ENCODE results near the gene ZBTB38.

The ZBTB38 gene

DNA sequence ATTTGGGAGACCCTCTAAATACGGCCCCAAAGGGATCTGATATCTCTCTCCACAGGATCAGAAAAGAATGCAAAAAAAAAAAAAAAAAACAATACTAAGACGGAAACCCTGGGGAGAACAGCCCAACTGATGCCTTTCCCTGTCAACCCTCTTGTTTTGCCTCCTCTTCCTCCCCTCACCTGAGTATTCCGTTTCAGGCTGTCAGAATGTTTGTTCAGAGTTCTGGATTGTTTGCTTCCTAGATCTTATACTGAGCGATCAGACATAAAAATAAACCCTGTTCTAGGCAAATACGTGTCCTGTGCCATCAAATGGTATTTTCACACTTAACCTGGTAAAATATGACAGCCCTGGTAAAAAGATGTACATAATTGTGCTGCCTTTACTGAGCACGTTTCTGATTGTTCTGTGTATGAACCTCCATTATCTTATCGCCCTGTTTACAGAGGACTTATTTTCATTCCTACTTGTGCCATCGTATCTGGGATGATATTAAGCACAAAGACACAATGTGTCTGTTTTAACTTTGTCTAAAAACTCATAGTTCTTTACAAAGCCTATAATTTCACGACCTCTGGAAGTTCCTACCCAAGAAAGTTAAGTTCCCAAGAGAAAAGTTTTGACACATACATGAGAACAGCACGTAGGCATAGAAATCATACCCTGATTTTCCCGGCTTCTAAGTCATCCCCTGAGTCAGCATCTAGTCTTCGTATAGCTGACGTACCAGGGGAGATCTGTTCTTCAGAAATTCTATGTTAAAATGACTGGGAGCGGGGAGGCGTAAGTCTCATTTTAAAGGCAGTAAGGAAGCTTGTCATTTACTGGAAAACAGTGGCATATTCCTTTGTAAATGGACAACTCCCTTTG, 856 bp downstream of the ZBTB38 start:
- no peak overlapping the region for H3K9ac ChIP-seq (ENCODE audit: insufficient read length, low read depth)
- peaks cover 11% of the 10 kb centered on the region for H3K4me1 ChIP-seq (ENCODE audit: insufficient read depth, insufficient read length)

DNA sequence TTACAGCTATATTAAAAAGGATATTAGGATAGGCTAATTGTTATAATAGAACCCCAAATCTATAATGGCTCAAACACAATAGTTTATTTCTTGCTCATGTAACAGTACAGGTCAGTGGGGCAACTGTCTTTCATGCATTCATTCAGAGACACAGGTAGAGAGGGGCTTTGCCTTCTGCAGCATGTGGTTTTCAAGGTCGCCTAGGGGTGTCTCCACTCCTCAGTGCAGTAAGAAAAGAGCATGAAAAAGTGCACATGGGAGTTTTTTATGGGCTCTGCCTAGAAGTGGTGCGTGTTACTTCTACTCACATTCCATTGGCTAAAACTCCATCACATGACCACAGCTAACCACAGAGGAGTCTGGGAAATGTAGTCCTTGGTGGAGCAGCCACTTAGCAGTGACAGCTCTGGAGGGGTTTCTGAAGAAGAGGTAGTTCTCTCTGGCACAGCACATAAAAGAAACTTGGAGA, 1.8 kb downstream of the ZBTB38 start:
- Histone ChIP-seq H3K9ac (ENCODE audit: insufficient read length, low read depth) (no peak overlapping the region), H3K4me1 (ENCODE audit: insufficient read depth, insufficient read length) (peaks cover 11% of the 10 kb centered on the region)

More for the DNA sequence above, 856 bp downstream of the ZBTB38 start:
- DNase-seq (ENCODE audit: low read depth, low spot score): no peak
- peak overlapping the region; percentile 16 for H3K4me3 ChIP-seq (ENCODE audit: insufficient read length, low read depth)
- H3K36me3 ChIP-seq (ENCODE audit: insufficient read depth, insufficient read length, low read length): peaks cover 17% of the 10 kb centered on the region
- H3K9me3 ChIP-seq (ENCODE audit: insufficient read depth, low read length): peaks cover 13% of the 10 kb centered on the region
- TF ChIP-seq YY1 (IDR thresholded peaks at IDR 0.05; ENCODE audit: insufficient read depth, insufficient read length): no peak
- TF ChIP-seq SUZ12 (IDR thresholded peaks at IDR 0.05; ENCODE audit: extremely low read depth, insufficient read depth, insufficient read length): no peak
- no peak for TF ChIP-seq ZNF274 (IDR thresholded peaks at IDR 0.05; ENCODE audit: low read depth, low read length)
- no peaks in the 10 kb centered on the region for H3K27me3 ChIP-seq (ENCODE audit: insufficient read depth, insufficient read length)

DNA sequence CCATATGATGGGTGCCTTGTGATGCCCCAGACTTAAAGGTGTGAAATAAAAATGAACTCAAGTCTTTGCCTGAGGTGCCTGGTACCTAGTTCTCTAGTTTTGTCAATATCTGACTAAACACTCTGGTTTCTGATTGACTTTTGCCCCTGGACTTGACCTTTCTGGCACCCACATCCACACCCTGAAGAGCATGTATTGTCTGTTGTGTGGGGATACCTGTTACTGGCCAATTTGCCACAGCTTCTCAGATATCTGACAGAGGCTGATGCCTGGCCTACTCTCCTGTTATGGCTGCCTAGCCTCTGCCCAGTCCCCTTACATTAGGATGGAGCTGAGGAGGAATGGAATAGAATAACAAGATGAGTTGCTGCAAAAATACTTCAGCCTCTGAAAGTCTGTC, 3.6 kb downstream of the ZBTB38 start:
- Histone ChIP-seq H3K9ac (ENCODE audit: insufficient read length, low read depth) (no peak overlapping the region), H3K9me3 (ENCODE audit: insufficient read depth, low read length) (peaks cover 14% of the 10 kb centered on the region; the same call in 1 of the 2 replicates), H3K4me1 (ENCODE audit: insufficient read depth, insufficient read length) (peaks cover 19% of the 10 kb centered on the region), H3K36me3 (ENCODE audit: insufficient read depth, insufficient read length, low read length) (peaks cover 27% of the 10 kb centered on the region), H3K27me3 (ENCODE audit: insufficient read depth, insufficient read length) (no peaks in the 10 kb centered on the region), H3K4me3 (ENCODE audit: insufficient read length, low read depth) (no peak overlapping the region)
- TF ChIP-seq SUZ12 (IDR thresholded peaks at IDR 0.05; ENCODE audit: extremely low read depth, insufficient read depth, insufficient read length) (no peak), YY1 (IDR thresholded peaks at IDR 0.05; ENCODE audit: insufficient read depth, insufficient read length) (no peak), ZNF274 (IDR thresholded peaks at IDR 0.05; ENCODE audit: low read depth, low read length) (no peak)
- no peak for DNase-seq (ENCODE audit: low read depth, low spot score)

More for the DNA sequence above, 1.8 kb downstream of the ZBTB38 start:
- H3K36me3 ChIP-seq (ENCODE audit: insufficient read depth, insufficient read length, low read length): peaks cover 17% of the 10 kb centered on the region
- no peaks in the 10 kb centered on the region for H3K27me3 ChIP-seq (ENCODE audit: insufficient read depth, insufficient read length)
- DNase-seq (ENCODE audit: low read depth, low spot score): peak; percentile 63
- no peak for TF ChIP-seq YY1 (IDR thresholded peaks at IDR 0.05; ENCODE audit: insufficient read depth, insufficient read length)
- TF ChIP-seq ZNF274 (IDR thresholded peaks at IDR 0.05; ENCODE audit: low read depth, low read length): no peak
- TF ChIP-seq SUZ12 (IDR thresholded peaks at IDR 0.05; ENCODE audit: extremely low read depth, insufficient read depth, insufficient read length): no peak
- H3K9me3 ChIP-seq (ENCODE audit: insufficient read depth, low read length): peaks cover 9% of the 10 kb centered on the region; the same call in 1 of the 2 replicates
- no peak overlapping the region for H3K4me3 ChIP-seq (ENCODE audit: insufficient read length, low read depth)

DNA sequence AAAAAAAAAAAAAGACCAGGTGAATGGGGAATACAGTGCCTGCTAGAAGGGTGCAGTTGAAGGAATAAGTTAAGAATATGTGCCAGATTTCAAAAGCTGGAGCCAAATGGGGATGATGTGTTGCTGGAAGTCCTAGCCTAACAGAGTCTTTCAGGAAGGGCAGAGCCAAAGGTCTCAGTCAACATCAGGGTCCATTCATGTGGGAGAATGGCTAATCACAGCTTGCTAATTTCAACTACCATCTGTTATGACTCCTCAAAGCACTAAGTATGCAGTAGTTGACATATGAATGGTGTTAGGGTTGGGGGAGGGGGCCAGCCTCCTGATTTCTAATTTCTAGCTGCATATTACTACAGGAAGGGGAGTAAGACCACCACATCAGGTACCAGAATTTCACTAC, 4.4 kb downstream of the ZBTB38 start:
- Histone ChIP-seq H3K9me3 (ENCODE audit: insufficient read depth, low read length) (peaks cover 16% of the 10 kb centered on the region; the same call in 1 of the 2 replicates), H3K27me3 (ENCODE audit: insufficient read depth, insufficient read length) (no peaks in the 10 kb centered on the region), H3K9ac (ENCODE audit: insufficient read length, low read depth) (no peak overlapping the region), H3K36me3 (ENCODE audit: insufficient read depth, insufficient read length, low read length) (peaks cover 31% of the 10 kb centered on the region), H3K4me3 (ENCODE audit: insufficient read length, low read depth) (no peak overlapping the region), H3K4me1 (ENCODE audit: insufficient read depth, insufficient read length) (peaks cover 16% of the 10 kb centered on the region)
- no peak for TF ChIP-seq YY1 (IDR thresholded peaks at IDR 0.05; ENCODE audit: insufficient read depth, insufficient read length)
- TF ChIP-seq SUZ12 (IDR thresholded peaks at IDR 0.05; ENCODE audit: extremely low read depth, insufficient read depth, insufficient read length): no peak
- TF ChIP-seq ZNF274 (IDR thresholded peaks at IDR 0.05; ENCODE audit: low read depth, low read length): no peak
- no peak for DNase-seq (ENCODE audit: low read depth, low spot score)

DNA sequence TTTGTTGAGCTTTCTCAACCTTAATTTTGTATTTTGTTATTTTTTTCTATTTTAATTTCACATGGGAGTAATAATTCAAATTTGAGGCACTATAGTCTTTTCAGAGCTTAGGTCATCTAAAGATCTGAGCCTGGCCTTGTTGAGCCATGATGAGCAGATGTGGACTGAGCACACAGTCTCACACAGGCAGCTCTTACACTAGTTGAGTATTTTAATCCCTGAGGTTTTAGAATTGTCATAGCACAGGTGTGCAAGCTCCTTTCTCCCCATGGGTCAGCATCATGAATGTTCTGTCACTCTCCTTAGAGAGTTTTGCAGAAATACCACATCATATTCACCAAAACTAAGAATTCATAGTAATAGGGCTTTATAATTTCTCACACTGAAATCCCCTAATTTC, 4.9 kb downstream of the ZBTB38 start:
- Histone ChIP-seq H3K9me3 (ENCODE audit: insufficient read depth, low read length) (peaks cover 22% of the 10 kb centered on the region; the same call in 1 of the 2 replicates), H3K4me3 (ENCODE audit: insufficient read length, low read depth) (no peak overlapping the region), H3K9ac (ENCODE audit: insufficient read length, low read depth) (no peak overlapping the region), H3K27me3 (ENCODE audit: insufficient read depth, insufficient read length) (no peaks in the 10 kb centered on the region), H3K36me3 (ENCODE audit: insufficient read depth, insufficient read length, low read length) (peaks cover 31% of the 10 kb centered on the region), H3K4me1 (ENCODE audit: insufficient read depth, insufficient read length) (peaks cover 13% of the 10 kb centered on the region)
- TF ChIP-seq SUZ12 (IDR thresholded peaks at IDR 0.05; ENCODE audit: extremely low read depth, insufficient read depth, insufficient read length) (no peak), ZNF274 (IDR thresholded peaks at IDR 0.05; ENCODE audit: low read depth, low read length) (no peak)
- no peak for DNase-seq (ENCODE audit: low read depth, low spot score)

DNA sequence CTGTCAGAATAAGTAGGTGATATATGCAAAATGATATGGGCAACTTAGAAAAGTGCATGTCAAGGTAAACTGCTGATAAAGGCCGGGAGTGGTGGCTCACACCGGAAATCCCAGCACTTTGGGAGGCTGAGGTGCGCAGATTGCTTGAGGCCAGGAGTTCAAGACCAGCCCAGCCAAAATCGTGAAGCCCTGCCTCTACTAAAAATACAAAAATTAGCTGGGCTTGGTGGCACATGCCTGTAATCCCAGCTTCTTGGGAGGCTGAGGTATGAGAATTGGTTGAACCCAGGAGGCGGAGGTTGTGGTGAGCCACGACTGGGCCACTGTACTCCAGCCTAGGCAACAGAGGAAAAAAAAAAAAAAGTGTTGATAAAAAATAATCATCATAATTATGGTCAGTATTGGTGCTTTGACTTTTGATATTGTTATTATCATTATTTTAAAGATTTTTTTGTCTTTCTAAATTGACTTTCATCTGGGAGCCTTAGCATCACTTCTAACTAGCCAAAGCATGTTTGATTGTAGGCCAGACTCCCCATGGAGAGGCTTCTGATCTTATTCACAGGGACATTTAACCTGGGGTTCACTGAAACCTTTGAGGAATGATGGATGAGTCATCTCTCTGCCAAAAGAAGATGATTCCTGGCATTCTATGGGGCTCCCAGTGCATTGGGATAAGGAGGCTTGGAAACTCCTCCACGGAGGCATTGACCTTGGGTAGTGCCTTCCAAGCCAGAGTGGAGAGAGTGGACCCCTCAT, 5.6 kb downstream of the ZBTB38 start:
- H3K27me3 ChIP-seq (ENCODE audit: insufficient read depth, insufficient read length): no peaks in the 10 kb centered on the region
- peaks cover 29% of the 10 kb centered on the region; the same call in 1 of the 2 replicates for H3K9me3 ChIP-seq (ENCODE audit: insufficient read depth, low read length)
- H3K9ac ChIP-seq (ENCODE audit: insufficient read length, low read depth): no peak overlapping the region
- TF ChIP-seq YY1 (IDR thresholded peaks at IDR 0.05; ENCODE audit: insufficient read depth, insufficient read length) (no peak), SUZ12 (IDR thresholded peaks at IDR 0.05; ENCODE audit: extremely low read depth, insufficient read depth, insufficient read length) (no peak), ZNF274 (IDR thresholded peaks at IDR 0.05; ENCODE audit: low read depth, low read length) (no peak)
- peaks cover 33% of the 10 kb centered on the region for H3K36me3 ChIP-seq (ENCODE audit: insufficient read depth, insufficient read length, low read length)
- H3K4me1 ChIP-seq (ENCODE audit: insufficient read depth, insufficient read length): peaks cover 13% of the 10 kb centered on the region
- no peak overlapping the region for H3K4me3 ChIP-seq (ENCODE audit: insufficient read length, low read depth)
- peak; percentile 79 for DNase-seq (ENCODE audit: low read depth, low spot score)
